Measurements from ENCODE around the gene THUMPD3. TPM values are rescaled to one million over a fixed set of nuclear protein-coding genes. Genes with fewer than 3 reads are reported as not detected.
A peak's percentile ranks its signal among the peaks of the same experiment; 100 is the strongest.

The THUMPD3 gene
- total and polyA plus RNA-seq, 2 of the 13 experiments (the other 11 are each of a cell fraction or from before 2014, with no cell fraction given), result 31.2 to 44.1 TPM

- TF ChIP-seq ZNF180 (CRISPR knock-in tag; IDR thresholded peaks at IDR 0.05; ENCODE audit: borderline replicate concordance, low read depth) (no peak), FOSL2 (CRISPR knock-in tag; IDR thresholded peaks at IDR 0.05) (peak; percentile 9; the same call in 1 of the 2 replicates), ZNF496 (CRISPR knock-in tag; IDR thresholded peaks at IDR 0.05; ENCODE audit: insufficient replicate concordance) (no peak), KLF11 (CRISPR knock-in tag; IDR thresholded peaks at IDR 0.05) (0 out of 2 replicates have a peak, but pooled peaks have one; percentile 18), ZNF383 (CRISPR knock-in tag; IDR thresholded peaks at IDR 0.05; ENCODE audit: borderline replicate concordance) (0 out of 2 replicates have a peak, but pooled peaks have one; percentile 53), ZNF580 (CRISPR knock-in tag; IDR thresholded peaks at IDR 0.05; ENCODE audit: borderline replicate concordance, low read depth) (peak; percentile 60; the same call in 1 of the 2 replicates), ZNF207 (IDR thresholded peaks at IDR 0.05; ENCODE audit: borderline replicate concordance) (no peak), ZNF737 (CRISPR knock-in tag; IDR thresholded peaks at IDR 0.05; ENCODE audit: borderline replicate concordance) (no peak), ZNF563 (CRISPR knock-in tag; IDR thresholded peaks at IDR 0.05) (0 out of 2 replicates have a peak, but pooled peaks have one; percentile 2), NCOR1 (IDR thresholded peaks at IDR 0.05; ENCODE audit: borderline replicate concordance, low read length) (no peak), ZNF34 (CRISPR knock-in tag; IDR thresholded peaks at IDR 0.05; ENCODE audit: borderline replicate concordance) (no peak), RFX5 (IDR thresholded peaks at IDR 0.05; ENCODE audit: low read depth, low read length) (no peak; the same call in 1 of the 2 replicates), IKZF4 (CRISPR knock-in tag; IDR thresholded peaks at IDR 0.05; ENCODE audit: borderline replicate concordance, low read depth, not compliant biosample characterization) (peak; percentile 17), ZNF296 (CRISPR knock-in tag; conservative IDR thresholded peaks at IDR 0.05) (no peak), ZNF282 (IDR thresholded peaks at IDR 0.05; ENCODE audit: partially characterized antibody) (no peak), SOX6 (IDR thresholded peaks at IDR 0.05) (no peak), SOX6 (CRISPR knock-in tag; IDR thresholded peaks at IDR 0.05) (peak; percentile 63), YY1 (IDR thresholded peaks at IDR 0.05; ENCODE audit: insufficient read depth, insufficient replicate concordance, low read depth, low read length) (peak; percentile 83), RARA (CRISPR knock-in tag; IDR thresholded peaks at IDR 0.05) (no peak; the same call in 1 of the 2 replicates), ATF7 (IDR thresholded peaks at IDR 0.05) (peak; percentile 52), ATF7 (CRISPR knock-in tag; IDR thresholded peaks at IDR 0.05) (no peak), PHF21A (CRISPR knock-in tag; IDR thresholded peaks at IDR 0.05) (peak; percentile 37), ZNF562 (CRISPR knock-in tag; IDR thresholded peaks at IDR 0.05; ENCODE audit: borderline replicate concordance) (peak; percentile 34; the same call in 1 of the 2 replicates), LCORL (IDR thresholded peaks at IDR 0.05) (no peak), LCORL (CRISPR knock-in tag; IDR thresholded peaks at IDR 0.05) (peak; percentile 78; the same call in 1 of the 2 replicates), FOXM1 (CRISPR knock-in tag; IDR thresholded peaks at IDR 0.05) (no peak), NBN (conservative IDR thresholded peaks at IDR 0.05) (no peak), E2F5 (CRISPR knock-in tag; conservative IDR thresholded peaks at IDR 0.05) (peak; percentile 93), TBX2 (CRISPR knock-in tag; IDR thresholded peaks at IDR 0.05; ENCODE audit: borderline replicate concordance) (peak; percentile 70), ZBTB42 (CRISPR knock-in tag; IDR thresholded peaks at IDR 0.05) (no peak), ZSCAN20 (CRISPR knock-in tag; IDR thresholded peaks at IDR 0.05; ENCODE audit: borderline replicate concordance) (no peak), ZIK1 (CRISPR knock-in tag; IDR thresholded peaks at IDR 0.05; ENCODE audit: borderline replicate concordance, low read depth) (peak; percentile 89)
These were observed 33.9 kb downstream of the THUMPD3 start (continued) for GRCh38 chr3:9396632-9397331.

Measured in HepG2 (cell line).